Heart right ventricle (tissue), 16 donors: ENCODE measurements around the gene NBEAL2. TPM values are rescaled to one million over a fixed set of nuclear protein-coding genes. Genes with fewer than 3 reads are reported as not detected.

ENCODE experiments used
- ATAC-seq, 8 donors: fragments of 200-7000 bp; cut with Tn5 transposase; one replicate each; pipeline ENCODE4 v1.9.1; 2020; ENCODE audit warnings: mild to moderate bottlenecking in 8 of 8, moderate library complexity in 8 of 8, moderate number of reproducible peaks in 1 of 8
- DNase-seq, 2 donors: peaks; one replicate each; pipeline ENCODE4 v3.0.0-alpha.2; 2020
- H3K27ac ChIP-seq, 10 donors: fragments of 200-600 bp; sonication (generic) in 2 of 10; one replicate each; pipeline versions ENCODE4 v1.5.0 to v1.8.0; 2020 to 2022; ENCODE audit warnings: mild to moderate bottlenecking in 3 of 10
- H3K27me3 ChIP-seq, 7 donors: fragments of 200-600 bp; one replicate each; pipeline ENCODE4 v1.8.0; 2021 to 2022; ENCODE audit warnings: mild to moderate bottlenecking in 2 of 7
- H3K36me3 ChIP-seq, 9 donors: fragments of 200-600 bp; sonication (generic) in 1 of 9; one replicate each; pipeline versions ENCODE4 v1.5.0 to v1.8.0; 2020 to 2022; ENCODE audit warnings: mild to moderate bottlenecking in 2 of 9
- H3K4me1 ChIP-seq, 9 donors: fragments of 200-600 bp; sonication (generic) in 1 of 9; one replicate each; pipeline versions ENCODE4 v1.5.0 to v1.8.0; 2020 to 2022; ENCODE audit warnings: mild to moderate bottlenecking in 4 of 9
- H3K4me3 ChIP-seq, 10 donors: fragments of 200-600 bp; sonication (generic) in 2 of 10; one replicate each; pipeline versions ENCODE4 v1.5.0 to v1.8.0; 2020 to 2022; ENCODE audit warnings: mild to moderate bottlenecking in 7 of 10, moderate library complexity in 2 of 10
- H3K9me3 ChIP-seq, 11 donors: fragments of 200-600 bp in 10 of 11; sonication (generic) in 2 of 11; one replicate each; pipeline versions ENCODE4 v1.5.0 to v1.8.0; 2013 to 2022; ENCODE audit warnings: mild to moderate bottlenecking in 2 of 11, control low read depth in 1 of 11, moderate library complexity in 1 of 11
- CTCF ChIP-seq, 9 donors: fragments of 200-600 bp; sonication (generic) in 2 of 9; IDR thresholded peaks; one replicate each; pipeline versions ENCODE4 v1.5.0 to v1.8.0; 2021 to 2022; ENCODE audit warnings: antibody characterized with exemption in 9 of 9, mild to moderate bottlenecking in 5 of 9, moderate library complexity in 1 of 9
- WGBS, 2 donors: extraction: QIAGEN DNeasy Blood & Tissue Kit; methylation state at CpG; one replicate each; pipeline ENCODE4 v1.1.7; 2013; ENCODE audit warnings: inconsistent platforms in 1 of 2; 5-methylcytosine and 5-hydroxymethylcytosine counted together
- intact Hi-C, 10 donors: fragments of 100-400 bp; cut with DNase I; formaldehyde crosslinking; loops; one replicate each; pipeline versions ENCODE4 v1.11.1 to v1.14.2; 2022
- polyA plus RNA-seq, 2 donors: library from polyadenylated mRNA; stranded (reverse); fragments of 200-250 nt; gene quantifications; one replicate each; pipeline ENCODE4 v1.2.3, GENCODE V29; 2013
- total RNA-seq, 10 donors: library from RNA; stranded (reverse); fragmentation: NEBNext Ultra II Directional in 3 of 10; extraction: Animal tissue kit (Norgen Biotek cat#: 25700) in 3 of 10; gene quantifications; one replicate each; pipeline versions ENCODE4 v1.2.1 to v1.2.4, GENCODE V29; 2021 to 2023
- donor health status: Arrhythmogenic right ventricular cardiomyopathy.
- donor health status: ischemic (EF 13 %, LVEDD 7.1; RV severe dilation, severe dysfunction).
- donor health status: healthy with polysubstance abuse.
- donor health status: DM: no; HTN: yes; CAD: no.
- donor health status: DM: no; HTN: no; CAD: no.
- donor health status: ischemic (EF 25% LVEDD 6.9; RV normal size, moderate dysfunction).
- donor health status: ischemic (EF 25% LVEDD 5.7; RV mildly dilated, moderate dysfunction).
- donor health status: healthy.
- donor health status: DM: yes; HTN: yes; CAD: no.
- donor health status: Ischemic cardiomyopathy.
- donor health status: ischemic (EF 35%, LVEDD 5.7; RV mildly dilated, moderate dysfunction).
- donor health status: nonischemic (EF 11% LVEDD 7.7; RV severe dilation, severe dysfunction).
- donor health status: DM: yes; HTN: yes; CAD: no.
- donor health status: PGD.
- donor health status: ischemic (EF 29% LVEDD 5.4; RV normal size, mild dysfunction).
- donor health status: nonischemic (EF 23%, LVEDD 6.1; RV moderate dilation, normal function).

Gene NBEAL2
- total and polyA plus RNA-seq, 12 donors, result 7.6 to 51.1 (median 13.7) TPM

- Histone ChIP-seq H3K27me3 (no peaks in the 10 kb centered on the region), H3K4me3 (no peak overlapping the region), H3K4me1 (peaks cover 9 to 77% (median 65%) of the 10 kb centered on the region in 9 donors), H3K36me3 (peaks cover 0 to 29% (median 0%) of the 10 kb centered on the region in 9 donors), H3K9me3 (no peaks in the 10 kb centered on the region), H3K27ac (no peak overlapping the region)
- DNase-seq, result no peak
- 82 to 84% methylated on average over 5 of the region's 5 CpGs for WGBS, 2 donors
- TF ChIP-seq CTCF (IDR thresholded peaks at IDR 0.05), result no peak
- no peak for ATAC-seq
- intact Hi-C loops, result loop anchor here in 1 of 10 donors (5.0 kb wide), 1 partner anchor 35 kb away; no protein-coding TSS in a partner anchor
Measured at GRCh38 chr3:46966811-46967210, 12.7 kb upstream of the NBEAL2 start.

- TF ChIP-seq CTCF (IDR thresholded peaks at IDR 0.05), result no peak
Measured at GRCh38 chr3:46968783-46969428, 10.6 kb upstream of the NBEAL2 start.

GRCh38 chr3:46970391-46971091 lies 8.9 kb upstream of the NBEAL2 start:
- H3K27ac ChIP-seq, result peak overlapping the region in 9 of 10 donors; percentile 0 to 77 (median 69)
- no peak overlapping the region for H3K4me3 ChIP-seq
- no peaks in the 10 kb centered on the region for H3K27me3 ChIP-seq
- DNase-seq, result peak in 1 of 2 donors; percentile 56
- no peak for TF ChIP-seq CTCF (IDR thresholded peaks at IDR 0.05)
- peak; percentile 63 to 88 (median 85) for ATAC-seq
- intact Hi-C loops, result loop anchor here in 1 of 10 donors (2.0 kb wide), 1 partner anchor 42 kb away; no protein-coding TSS in a partner anchor
- 16 to 22% methylated on average over 3 of the region's 3 CpGs for WGBS, 2 donors
- peaks cover 0 to 25% (median 0%) of the 10 kb centered on the region in 9 donors for H3K36me3 ChIP-seq
- H3K4me1 ChIP-seq, result peaks cover 5 to 96% (median 77%) of the 10 kb centered on the region in 9 donors
- no peaks in the 10 kb centered on the region for H3K9me3 ChIP-seq

More at GRCh38 chr3:46968783-46969428, 10.6 kb upstream of the NBEAL2 start:
- Histone ChIP-seq H3K27ac (peak overlapping the region in 1 of 10 donors; percentile 41), H3K9me3 (no peaks in the 10 kb centered on the region), H3K4me1 (peaks cover 9 to 88% (median 71%) of the 10 kb centered on the region in 9 donors), H3K27me3 (no peaks in the 10 kb centered on the region), H3K4me3 (no peak overlapping the region), H3K36me3 (peaks cover 0 to 29% (median 0%) of the 10 kb centered on the region in 9 donors)
- ATAC-seq (no peak), DNase-seq (no peak)
- WGBS, 2 donors, result 53 to 56% methylated on average over 9 of the region's 9 CpGs
- intact Hi-C loops, result loop anchor here in 1 of 10 donors (5.0 kb wide), 1 partner anchor 37 kb away; no protein-coding TSS in a partner anchor

GRCh38 chr3:46971151-46971550 lies 8.3 kb upstream of the NBEAL2 start:
- ATAC-seq, result no peak
- Histone ChIP-seq H3K4me3 (no peak overlapping the region), H3K9me3 (no peaks in the 10 kb centered on the region), H3K27ac (peak overlapping the region in 9 of 10 donors; percentile 0 to 77 (median 69)), H3K36me3 (peaks cover 0 to 21% (median 0%) of the 10 kb centered on the region in 9 donors), H3K4me1 (peaks cover 5 to 94% (median 79%) of the 10 kb centered on the region in 9 donors), H3K27me3 (no peaks in the 10 kb centered on the region)
- no peak for TF ChIP-seq CTCF (IDR thresholded peaks at IDR 0.05)
- intact Hi-C loops, result loop anchor here in 1 of 10 donors (2.0 kb wide), 1 partner anchor 42 kb away; no protein-coding TSS in a partner anchor
- DNase-seq, result no peak
- WGBS, 2 donors, result 40 to 41% methylated on average over 6 of the region's 6 CpGs
